Measurements from ENCODE around the gene UPF1.
A peak's percentile ranks its signal among the peaks of the same experiment; 100 is the strongest.

The UPF1 gene

DNA sequence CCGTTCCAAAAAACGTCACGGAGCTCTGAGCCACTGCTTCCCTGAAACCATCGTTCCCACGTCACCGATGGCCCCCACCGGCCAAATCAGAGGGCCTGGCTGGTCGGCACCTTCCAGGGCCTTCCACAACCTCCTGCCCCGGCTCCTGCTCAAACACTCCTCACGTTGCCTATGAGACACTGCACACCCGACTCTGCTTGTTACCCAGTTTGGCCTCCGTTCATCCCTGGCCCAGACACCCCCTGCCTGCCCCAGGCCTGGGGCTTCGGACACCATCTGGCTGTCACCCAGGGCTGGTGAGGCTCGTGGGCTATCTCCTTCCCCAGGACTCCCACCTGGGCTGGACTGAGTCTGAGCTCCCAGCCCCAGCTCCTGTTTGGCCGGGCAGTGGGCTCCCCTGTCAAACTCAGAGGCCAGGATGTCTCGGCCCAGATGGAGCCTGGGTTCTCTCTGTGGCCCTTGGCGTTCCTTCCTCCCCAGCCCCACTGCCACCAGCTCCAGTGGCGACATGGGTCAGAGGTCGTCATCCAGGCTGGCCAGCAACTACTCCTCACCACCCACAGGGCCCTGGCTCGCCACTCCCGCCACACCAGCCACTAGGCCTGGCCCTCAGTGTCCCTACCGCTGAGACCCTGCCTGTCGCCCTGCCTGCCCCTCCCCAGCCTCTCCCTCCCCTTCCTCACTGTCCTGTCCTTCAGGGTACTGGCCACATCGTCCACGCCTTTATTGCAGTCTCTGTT is 46.5 kb downstream of the UPF1 start:
- no peak for DNase-seq

DNA sequence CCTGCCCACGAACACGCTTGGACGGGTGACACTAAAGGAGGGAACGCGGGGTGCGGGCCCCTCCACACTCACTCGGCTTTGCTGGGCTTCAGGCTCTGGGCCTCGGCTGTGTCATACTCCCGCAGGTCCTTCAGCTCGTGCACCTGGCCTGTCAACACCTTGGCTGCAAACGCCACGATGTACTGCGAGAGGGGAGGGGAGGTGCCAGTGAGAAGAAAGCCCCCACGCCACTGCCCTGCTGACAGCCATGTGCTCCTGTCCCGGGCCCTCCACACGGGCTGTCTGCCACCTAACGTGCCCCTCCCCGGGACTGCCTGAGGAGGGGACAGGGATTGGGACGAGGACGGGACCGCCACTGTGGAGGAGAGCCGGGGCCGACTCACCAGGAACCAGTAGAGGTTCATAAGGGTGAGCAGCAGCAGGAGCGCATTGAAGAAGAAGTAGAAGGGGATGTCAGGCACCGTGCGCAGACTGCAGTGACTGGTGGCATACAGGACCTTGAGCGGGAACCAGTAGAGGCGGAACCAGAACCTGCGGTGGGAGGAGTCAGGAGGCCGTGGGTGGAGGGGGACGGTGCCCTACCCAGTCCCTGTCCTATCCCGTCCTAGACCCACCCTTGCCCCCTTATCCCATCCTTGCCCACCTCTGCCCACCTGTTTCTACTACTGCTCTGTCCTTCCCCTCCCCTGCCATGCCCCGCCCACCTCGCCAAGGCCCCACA is 47.3 kb downstream of the UPF1 start:
- DNase-seq: peak; percentile 83

DNA sequence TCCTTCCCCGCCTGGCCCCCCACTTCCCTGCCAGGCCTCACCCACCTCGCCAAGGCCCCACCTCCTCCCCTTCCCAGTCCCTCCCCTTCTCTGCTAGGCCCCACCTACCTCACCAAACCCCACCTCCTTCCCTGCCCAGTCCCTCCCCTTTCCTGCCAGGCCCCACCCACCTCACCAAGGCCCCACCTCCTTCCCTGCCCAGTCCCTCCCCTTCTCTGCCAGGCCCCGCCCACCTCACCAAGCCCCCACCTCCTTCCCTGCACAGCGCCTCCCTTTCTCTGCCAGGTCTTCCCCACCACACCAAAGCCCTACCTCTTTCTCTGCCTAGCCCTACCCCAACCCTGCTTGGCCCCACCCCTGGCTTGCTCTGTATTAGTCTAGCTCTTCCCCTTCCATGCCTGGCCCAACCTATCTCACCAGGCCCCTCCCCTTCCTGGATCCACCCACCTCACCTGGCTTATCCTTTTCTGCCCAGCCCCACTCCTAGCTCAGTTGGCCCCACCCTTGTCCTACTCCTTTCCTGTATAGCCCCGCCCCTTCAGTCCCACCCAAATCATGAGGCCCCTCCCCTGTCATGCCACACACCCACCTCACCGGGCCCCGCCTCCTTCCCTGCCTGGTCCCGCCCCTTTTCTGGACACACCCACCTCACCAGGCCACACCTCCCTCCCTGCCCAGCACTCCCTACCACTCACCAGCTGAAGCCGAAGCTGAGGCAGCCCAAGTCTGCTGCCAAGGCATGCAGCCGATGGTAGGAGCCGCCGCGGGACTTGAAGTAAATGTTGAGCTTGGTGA is 48.0 kb downstream of the UPF1 start:
- DNase-seq: peak; percentile 74

DNA sequence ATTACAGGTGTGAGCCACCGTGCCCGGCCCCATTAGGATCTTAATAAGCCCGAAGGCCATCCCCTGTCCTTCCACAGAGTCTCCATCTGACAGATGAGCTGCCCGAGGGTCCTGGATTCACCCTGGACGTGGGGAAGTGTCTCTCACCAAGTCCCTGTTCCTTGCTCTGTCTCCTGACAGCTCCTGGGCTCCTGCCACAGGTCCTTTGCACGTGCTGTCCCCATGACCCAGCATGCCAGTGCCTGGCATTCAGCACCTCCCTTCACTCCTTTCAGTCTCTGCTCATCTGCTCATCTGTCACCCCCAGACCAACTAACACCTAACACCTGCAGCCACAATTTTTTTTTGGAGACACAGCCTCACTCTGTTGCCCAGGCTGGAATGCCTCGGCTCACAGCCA is 49.7 kb downstream of the UPF1 start:
- DNase-seq: no peak

DNA sequence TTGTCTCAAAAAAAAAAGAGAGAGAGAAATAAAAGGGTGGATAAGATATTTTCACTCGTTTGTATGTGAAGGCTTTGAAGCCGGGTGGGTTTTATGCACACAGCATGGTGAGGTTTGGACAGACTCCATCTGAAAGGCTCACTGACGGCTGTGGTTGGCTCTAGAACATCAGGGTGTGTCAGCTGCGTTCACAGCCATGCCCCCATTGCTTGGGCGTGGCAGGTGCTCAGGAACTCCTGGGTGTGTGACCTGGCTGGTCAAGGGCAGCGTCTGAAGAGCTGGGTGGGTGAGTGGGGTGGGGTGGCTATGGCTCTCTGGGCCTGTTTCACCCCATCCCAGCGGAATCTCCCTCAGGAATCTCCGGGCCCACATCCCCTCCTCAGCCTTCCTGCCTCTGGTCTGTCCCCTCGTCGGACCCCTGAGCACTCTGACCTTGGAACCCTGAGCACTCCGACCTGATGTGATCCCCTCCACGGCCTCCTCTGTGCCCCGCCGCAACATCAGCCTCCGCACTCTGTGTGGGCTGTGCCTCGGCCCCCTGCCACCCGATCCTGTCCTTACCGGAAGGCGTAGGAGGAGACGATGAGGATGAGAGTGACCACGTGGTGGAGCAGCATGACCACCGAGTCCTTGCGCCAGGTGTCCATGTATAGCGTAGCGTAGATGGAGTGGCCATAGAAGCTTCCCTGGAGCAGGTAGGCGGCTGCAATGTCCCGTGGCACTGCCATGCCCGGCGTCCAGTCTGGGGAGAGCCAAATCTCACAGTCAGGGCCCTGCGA is 52.0 kb downstream of the UPF1 start:
- peak; percentile 74 for DNase-seq

DNA sequence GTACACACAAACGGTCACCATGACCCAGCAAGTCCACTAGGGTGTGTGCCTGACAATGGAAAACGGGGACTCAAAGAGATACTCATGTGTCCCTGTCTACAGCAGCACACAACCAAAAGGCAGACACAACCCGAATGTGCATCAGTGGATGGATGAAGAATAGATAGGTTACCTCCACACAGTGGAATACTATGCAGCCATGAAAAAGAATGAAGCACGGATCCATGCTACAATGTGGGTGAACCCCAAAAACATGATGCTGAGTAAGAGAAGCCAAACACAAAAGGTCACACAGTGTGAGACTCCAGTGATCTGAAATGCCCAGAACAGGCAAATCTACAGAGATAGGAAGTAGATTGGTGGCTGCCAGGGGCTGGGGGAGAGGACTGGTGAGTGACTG is 55.2 kb downstream of the UPF1 start:
- no peak for DNase-seq

DNA sequence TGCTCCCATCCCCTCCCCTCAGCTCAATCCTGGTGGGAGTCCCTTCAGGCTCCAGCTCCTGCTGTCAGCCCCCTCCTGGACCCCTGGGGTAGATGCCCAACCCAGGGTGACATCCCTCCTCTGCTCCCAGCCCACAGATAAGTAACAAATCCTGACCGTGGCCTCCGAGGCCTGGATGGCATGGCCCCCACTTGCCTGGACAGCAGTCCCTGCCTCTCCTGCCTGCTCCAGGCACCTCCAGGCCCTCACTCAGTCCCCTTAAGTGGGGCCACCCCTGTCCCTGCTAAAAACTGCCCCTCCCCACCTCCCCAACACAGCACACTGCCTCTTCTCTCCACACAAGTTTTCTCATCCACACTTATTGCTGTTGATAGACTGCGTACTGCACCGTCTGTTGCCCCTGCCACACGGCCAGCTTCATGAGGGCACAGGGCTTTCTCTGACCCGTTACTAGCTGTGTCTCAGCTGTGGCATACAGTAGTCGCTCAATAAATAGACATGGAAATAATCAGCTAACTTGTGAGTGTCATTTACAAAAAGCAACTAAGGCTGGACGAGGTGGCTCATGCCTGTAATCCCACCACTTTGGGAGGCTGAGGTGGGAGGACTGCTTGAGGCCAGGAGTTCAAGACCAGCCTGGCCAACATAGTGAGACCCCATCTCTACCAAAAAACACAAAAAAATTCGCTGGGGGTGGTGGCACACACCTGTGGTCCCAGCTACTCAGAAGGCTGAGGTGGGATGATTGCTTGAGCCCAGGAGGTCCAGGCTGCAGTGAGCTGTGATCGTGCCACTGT is 58.4 kb downstream of the UPF1 start:
- DNase-seq: no peak

DNA sequence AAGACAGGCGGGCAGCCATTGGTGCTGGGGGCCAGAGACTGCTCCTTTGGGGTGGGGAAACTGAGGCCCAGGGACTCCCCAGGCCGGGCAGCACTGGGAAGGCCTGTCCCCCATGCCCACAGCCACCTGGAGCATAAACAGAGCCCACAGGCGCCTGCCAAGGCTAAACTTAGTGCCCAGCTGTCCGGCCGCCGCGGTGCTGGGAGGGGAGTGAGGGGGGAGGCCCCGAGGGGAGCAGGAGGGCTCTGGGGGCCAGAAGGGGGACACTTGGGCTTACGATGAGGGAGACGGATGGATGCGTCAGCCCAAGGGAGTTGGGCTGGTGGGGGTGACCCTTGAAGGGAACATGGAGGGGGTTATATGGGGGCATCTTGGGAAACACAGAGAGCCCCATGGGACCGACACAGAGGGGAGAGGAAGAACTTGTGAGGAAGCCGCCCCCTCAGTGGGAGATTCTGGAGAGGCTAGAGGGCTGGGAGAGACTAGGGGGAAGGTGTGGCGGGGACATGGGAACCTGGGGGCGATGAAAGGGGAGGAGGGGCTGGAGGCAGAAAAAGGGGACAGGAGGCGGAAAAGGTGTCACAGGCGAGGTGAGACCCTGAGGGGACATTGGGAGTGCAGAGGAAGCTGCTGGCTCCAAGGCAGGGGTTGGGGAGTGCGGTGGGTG is 62.0 kb downstream of the UPF1 start:
- DNase-seq: no peak

DNA sequence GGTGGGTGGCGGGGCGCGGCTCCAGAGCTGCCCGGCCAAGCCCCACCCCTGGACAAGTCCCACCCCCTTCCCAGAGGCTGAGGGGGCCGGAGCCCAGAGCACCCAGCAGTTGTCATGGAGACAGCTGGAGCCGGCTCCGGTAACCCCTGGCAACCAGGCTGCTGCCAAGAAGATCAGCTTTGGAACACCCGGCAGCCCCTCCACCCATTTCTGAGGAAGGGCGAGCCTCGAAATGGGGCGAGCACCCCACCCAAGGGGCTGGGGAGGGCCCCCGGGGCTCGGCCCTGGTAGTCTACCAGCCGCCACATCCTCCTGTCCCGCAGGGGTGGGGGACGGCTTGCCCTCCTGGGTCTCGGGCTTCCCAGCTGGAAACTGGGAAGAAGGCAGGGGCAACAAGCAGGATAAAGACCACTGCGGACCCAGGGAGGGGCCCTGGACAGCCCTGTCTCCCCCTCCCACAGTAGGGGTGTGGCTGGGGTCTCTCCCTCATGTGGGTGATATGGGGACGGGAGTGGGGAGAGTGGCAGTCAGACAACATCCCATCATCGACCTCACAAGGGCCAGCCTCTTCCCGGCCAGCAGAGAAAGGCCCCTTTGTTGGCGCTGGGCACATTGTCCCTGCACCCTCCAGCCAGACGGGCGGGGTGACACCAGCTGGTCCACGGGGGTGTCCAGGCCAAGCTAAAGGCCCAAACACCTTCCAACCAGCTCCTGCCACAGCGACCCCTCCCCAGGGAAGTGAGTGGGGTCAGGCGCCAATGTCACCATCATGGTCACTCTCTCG is 62.7 kb downstream of the UPF1 start:
- DNase-seq: peak; percentile 69

DNA sequence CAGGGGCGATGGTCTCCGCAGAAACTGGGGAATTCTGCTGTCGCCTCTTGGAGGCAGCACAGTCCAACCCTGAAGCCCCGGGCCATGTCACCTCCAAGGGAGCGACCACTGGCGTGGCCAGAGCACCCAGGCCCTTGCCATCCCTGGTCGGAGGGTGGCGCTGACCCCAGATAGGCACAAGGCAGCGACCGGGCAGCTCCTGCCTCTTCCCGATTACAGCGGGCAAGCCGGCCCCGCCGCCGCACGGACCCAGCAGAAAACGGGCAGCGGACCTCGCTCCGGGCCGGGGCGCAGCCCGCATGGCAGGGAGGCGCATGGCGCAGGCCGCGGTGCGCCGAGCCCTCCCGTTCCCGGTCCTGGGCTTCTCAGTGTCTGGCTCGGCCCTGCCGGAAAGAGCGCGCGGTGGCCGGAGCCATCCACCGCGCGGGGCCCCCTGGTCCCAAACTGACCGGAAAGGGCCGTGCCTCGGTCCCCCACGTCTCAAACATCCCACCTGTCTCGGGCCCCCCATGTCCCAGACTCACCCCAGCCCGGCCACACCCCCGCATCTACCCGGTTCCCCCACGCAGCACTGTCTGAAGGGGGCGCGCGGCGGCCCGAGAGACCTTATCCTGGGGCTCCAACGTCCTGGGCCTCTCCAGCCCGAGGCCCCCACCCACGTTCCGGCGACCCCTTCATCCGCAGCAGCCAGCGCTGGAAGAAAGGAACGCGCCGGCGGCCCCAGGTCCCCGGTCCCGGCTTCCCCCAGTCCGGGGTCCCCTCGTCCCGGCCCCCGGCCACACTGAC is 63.5 kb downstream of the UPF1 start:
- DNase-seq: peak; percentile 69

DNA sequence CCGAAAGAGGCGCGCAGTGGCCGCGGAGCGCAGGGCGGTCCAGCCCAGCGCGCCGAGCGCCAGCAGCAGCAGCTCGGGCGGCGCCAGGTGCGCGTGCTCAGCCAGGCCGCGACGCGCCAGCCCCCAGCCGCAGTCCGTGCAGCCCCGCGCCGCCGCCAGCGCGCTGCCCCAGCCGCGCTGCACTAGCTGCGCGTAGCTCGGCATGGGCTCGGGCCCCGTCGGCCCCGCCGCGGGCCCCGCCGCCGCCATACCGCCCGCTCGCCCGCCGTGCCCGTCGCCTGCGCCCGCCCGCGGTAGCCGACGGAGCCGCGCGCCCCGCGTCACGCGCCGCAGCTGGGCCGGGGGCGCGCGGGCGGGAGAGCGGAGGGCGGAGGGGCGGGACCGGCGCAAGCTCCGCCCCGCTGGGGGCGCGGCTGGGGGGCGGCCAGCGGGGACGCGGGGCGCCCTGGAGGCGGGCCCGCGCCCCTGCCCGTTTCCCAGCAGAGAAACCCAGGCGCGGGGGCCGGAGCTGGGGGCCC is 64.1 kb downstream of the UPF1 start, which contains the start of gene CERS1:
Gene CERS1, minus strand, starts transcription at position 335 of the 518 bp plus-strand sequence. Its CDS starts 86 bp downstream, at position 249.
- peak; percentile 56 for DNase-seq

DNA sequence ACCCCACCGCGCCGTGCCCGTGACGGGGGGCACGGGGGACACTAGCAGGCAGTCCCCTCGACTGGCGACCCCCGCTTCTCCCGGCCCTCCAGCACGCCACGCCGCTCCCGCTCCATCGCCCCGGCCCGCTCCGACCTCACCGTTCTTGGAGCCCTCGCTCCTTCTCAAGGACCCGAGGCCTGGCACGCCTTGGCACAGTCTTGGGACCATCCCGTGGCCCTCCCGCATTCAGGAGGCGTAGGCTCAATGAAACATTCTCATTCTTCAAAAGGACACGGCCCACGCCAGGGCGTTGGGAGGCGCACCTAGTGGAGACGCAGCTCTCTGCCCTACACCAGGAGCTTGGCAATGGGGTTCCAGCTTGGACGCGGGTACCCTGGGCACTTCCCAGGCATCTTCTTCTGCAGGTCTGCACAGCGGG is 64.7 kb downstream of the UPF1 start:
- peak; percentile 59 for DNase-seq

DNA sequence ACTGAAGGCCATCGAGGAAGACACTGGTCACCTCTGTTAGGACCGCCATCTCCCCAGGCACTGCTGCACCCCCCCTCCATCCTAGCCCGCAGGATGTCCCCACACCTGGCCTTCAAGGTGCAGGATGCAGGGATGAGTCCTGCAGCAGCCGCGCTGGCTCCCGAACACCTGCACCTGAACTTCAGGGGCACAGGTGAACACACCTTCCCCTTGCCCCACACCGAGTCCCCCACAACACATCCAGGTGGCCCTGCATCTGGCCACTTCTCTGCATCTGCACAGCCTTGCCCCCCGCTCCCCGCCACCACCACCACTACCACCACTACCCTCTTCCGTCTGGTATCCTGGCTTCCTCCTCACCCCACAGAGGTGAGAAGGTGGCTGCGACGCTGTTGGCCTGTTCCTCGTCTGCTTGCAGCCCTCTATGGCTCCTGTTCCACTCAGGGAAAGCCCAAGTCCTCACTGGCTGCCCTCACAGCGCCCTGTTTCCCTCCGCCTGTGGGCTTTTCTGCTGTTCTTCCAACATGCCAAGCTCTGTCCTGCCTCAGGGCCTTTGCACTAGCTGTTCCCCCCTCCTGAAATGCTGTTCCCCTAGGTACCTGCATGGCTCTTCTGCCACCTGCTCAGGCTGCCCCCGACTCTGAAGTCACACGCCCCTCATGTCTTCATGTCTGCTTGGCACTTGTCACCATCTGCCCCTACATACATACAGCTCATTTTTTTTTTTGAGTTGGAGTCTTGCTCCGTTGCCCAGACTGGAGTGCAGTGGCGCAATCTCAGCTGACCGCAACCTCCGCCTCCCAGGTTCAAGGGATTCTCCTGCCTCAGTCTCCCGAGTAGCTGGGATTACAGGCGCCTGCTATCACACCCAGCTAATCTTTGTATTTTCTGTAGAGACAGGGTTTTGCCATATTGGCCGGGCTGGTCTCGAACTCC is 65.6 kb downstream of the UPF1 start:
- DNase-seq: peak; percentile 20

DNA sequence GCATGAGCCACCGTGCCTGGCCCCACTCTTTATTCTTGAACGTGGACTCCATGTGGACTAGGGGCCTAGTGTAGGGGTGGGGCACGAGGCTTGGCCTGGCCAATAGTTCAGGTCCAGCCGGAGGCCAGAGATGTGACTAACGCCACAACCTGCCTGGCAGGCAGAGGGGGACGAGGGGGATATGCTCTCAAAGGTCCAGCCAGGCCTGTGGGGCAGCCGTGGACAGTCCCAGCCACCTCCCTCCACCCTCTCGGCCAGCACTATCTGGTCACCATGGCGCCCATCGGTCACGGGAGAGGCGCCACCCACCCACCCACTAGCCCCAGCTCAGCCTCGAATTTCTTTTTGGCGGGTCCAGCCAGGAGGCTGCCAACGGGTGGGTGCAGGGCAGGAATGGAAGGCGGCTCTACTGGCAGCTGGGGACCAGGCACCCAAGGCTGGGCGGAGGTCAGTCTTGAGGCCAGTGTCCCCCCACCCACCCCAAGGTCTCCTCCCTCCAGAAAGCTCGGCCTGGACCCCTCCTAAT is 66.4 kb downstream of the UPF1 start:
- DNase-seq: no peak

DNA sequence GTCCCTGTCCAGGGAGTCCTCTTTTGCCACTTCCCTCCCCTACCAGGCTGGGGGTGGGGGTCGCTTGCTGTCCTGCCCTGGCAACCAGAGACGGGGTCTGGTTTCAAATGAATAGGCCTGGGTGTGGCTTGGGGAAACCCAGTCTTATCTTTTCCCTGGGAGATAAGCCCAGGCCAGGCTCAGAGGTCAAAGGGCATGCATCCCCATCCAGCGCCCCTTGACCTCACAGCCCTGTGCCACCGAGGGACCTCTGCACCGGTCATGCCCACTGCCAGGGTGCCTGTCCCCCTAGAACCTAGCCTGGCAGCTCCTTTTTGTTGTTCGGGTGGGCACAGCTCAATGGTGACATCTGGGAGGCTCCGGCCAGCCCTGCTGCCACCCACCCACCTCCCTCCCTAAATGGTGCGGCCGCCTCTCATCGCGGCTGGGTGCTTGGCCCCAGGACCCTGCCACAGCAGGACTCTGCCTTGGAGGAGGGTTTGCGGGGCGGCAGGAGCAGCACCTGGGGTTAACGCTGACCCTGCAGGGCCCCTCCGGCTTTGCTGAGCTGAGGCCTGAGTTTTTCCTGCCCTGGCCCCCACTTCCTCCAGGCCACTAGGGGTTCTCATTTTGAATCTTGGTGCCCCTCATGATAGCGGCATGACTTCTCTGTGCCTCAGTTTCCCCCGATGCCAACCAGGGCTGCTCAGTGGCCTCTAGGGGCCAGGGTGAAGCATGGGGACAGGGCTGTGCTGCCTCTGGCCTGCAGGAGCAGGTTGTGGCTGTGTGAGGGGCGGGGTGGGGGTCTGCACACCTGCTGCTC is 67.0 kb downstream of the UPF1 start:
- no peak for DNase-seq

DNA sequence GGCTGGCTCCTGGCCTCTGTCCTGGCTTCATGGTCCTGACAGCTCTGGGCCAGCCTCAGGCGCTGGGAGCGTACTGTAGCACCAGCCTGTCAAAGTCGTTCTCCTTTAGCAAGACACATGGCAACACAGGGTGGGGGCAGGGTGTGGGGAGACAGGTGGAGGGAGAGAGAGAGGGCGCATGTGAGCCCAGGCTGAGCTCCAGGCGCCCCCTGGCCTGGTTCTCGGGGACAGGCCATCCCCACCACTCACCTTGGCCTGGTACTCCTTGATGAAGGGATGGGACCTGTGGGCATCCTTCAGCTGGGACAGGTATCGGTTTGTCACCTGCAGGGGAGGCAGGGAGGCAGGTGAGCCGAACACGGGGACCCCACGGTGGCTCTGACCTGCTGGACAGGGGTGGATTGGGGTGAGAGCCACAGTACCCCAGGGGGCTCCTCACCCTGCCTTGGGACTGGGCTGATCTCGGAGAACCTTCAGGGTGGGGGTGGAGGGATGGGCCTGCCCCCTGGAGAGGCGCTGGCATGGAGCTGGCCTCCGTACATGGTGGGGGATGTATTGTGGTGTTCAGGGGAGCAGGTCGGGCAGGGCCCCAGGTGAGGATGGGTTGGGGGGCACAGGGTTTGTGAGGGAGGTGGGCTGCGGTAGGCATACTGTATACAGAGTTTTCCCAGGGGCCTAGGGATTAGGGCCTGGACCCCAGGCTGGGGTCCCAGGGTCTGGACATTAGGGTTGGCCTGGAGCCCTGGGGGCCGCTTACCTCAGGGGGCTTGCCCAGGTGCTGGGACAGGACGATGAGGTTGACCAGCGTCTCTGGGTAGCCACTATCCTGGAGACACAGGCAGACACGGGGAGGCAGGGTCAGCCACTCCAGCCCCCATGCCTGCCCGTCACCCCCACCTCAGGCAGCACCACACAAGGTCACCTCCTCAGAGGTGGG is 68.1 kb downstream of the UPF1 start:
- peak; percentile 14 for DNase-seq

Measured in DMS53 (cell line).